HCT116 (cell line): ENCODE results near the gene TAMALIN. TPM values are rescaled to one million over a fixed set of nuclear protein-coding genes. Genes with fewer than 3 reads are reported as not detected.

Source experiments
- ATAC-seq: fragments of 200-7000 bp; cut with Tn5 transposase; 2 replicates; pipeline ENCODE4 v1.9.1; 2020; ENCODE audit warnings: mild to moderate bottlenecking, moderate library complexity
- BruUV-seq: library from RNA; stranded (reverse); fragments of 400-500 nt; replicated peaks from 2 replicates; lab custom pipeline; 2021; lab: Mats Ljungman, UMichigan
- CTCF ChIA-PET: fragments of 300-600 bp; sonication (Branson Sonifier 250); formaldehyde crosslinking; loops from one replicate; lab custom pipeline; 2021; ENCODE audit warnings: antibody characterized with exemption; lab: Charles Lee
- POLR2A ChIA-PET: fragments of 300-600, 350-600 bp; sonication (Branson Sonifier 250); formaldehyde crosslinking; loops from one replicate; lab custom pipeline; 2021; ENCODE audit warnings: antibody characterized with exemption; lab: Charles Lee
- RAD21 ChIA-PET, 2 experiments: fragments of 300-600 bp; sonication (Branson Sonifier 250); formaldehyde crosslinking; loops; one replicate each; lab custom pipeline; 2023; ENCODE audit warnings: low total read pairs in 2 of 2; ENCODE audit not compliant: uncharacterized antibody in 2 of 2, unreplicated experiment in 2 of 2, low non-redundant PET in 1 of 2; lab: Charles Lee
- DNase-seq: peaks from one replicate; pipeline ENCODE4 v3.0.0-alpha.2; 2010; ENCODE audit warnings: low read depth, low spot score
- H2AFZ ChIP-seq: fragments of 200-600 bp; shearing (Covaris generic), sonication (generic); 2 replicates; pipeline ENCODE4 v1.6.1; 2017; ENCODE audit warnings: low read depth, mixed run types, mixed read lengths, antibody characterized with exemption, low read length; ENCODE audit not compliant: poor library complexity, severe bottlenecking
- H3K27ac ChIP-seq: 2 replicates; pipeline ENCODE4 v1.5.1; 2012; ENCODE audit warnings: low read depth, low read length
- H3K27me3 ChIP-seq: fragments of 200-600 bp; sonication (generic); 2 replicates; pipeline ENCODE4 v1.6.1; 2016; ENCODE audit warnings: mixed run types, low read length, mixed read lengths; ENCODE audit not compliant: insufficient read depth
- H3K36me3 ChIP-seq, 2 experiments: fragments of 200-500 bp in 1 of 2; fragments of 200-600 bp in 1 of 2; sonication (Bioruptor generic) in 1 of 2; sonication (generic) in 1 of 2; 2 replicates each; pipeline versions ENCODE4 v1.5.1 to v1.6.1; 2014 to 2016; ENCODE audit warnings: low read length in 2 of 2, inconsistent platforms in 1 of 2, mixed read lengths in 1 of 2, mixed run types in 1 of 2; ENCODE audit not compliant: insufficient read depth in 2 of 2, control insufficient read depth in 1 of 2
- H3K4me1 ChIP-seq, 2 experiments: fragments of 200-600 bp in 1 of 2; sonication (generic) in 1 of 2; 2 replicates each; pipeline versions ENCODE4 v1.5.1 to v1.6.1; 2012 to 2017; ENCODE audit warnings: low read length in 2 of 2, inconsistent platforms in 1 of 2, mild to moderate bottlenecking in 1 of 2, mixed read lengths in 1 of 2, mixed run types in 1 of 2, moderate library complexity in 1 of 2; ENCODE audit not compliant: insufficient read depth in 2 of 2, control insufficient read depth in 1 of 2
- H3K4me2 ChIP-seq: fragments of 200-600 bp; sonication (generic); 2 replicates; pipeline ENCODE4 v1.6.1; 2017; ENCODE audit warnings: mixed run types, low read length, mixed read lengths
- H3K4me3 ChIP-seq, 2 experiments: fragments of 200-600 bp in 1 of 2; sonication (generic) in 1 of 2; replicated peaks in 1 of 2; 2 replicates each; pipeline ENCODE4 v1.5.1; 2011 to 2016; ENCODE audit warnings: low read length in 2 of 2, control low read depth in 1 of 2, low read depth in 1 of 2, mild to moderate bottlenecking in 1 of 2, mixed read lengths in 1 of 2, mixed run types in 1 of 2
- H3K79me2 ChIP-seq: fragments of 200-600 bp; sonication (generic); 2 replicates; pipeline ENCODE4 v1.6.1; 2017; ENCODE audit warnings: mild to moderate bottlenecking, mixed run types, low read length, moderate library complexity, mixed read lengths; ENCODE audit not compliant: insufficient read depth
- H3K9ac ChIP-seq: fragments of 200-600 bp; sonication (generic); 2 replicates; pipeline ENCODE4 v1.6.1; 2016; ENCODE audit warnings: low read length, mixed read lengths
- H3K9me2 ChIP-seq: fragments of 200-600 bp; sonication (generic), shearing (Covaris generic); 2 replicates; pipeline ENCODE4 v1.6.1; 2017; ENCODE audit warnings: mixed run types, mild to moderate bottlenecking, moderate library complexity; ENCODE audit not compliant: insufficient read depth
- H3K9me3 ChIP-seq, 2 experiments: fragments of 200-500 bp in 1 of 2; fragments of 200-600 bp in 1 of 2; sonication (Bioruptor generic) in 1 of 2; sonication (generic) in 1 of 2; 2 replicates each; pipeline ENCODE4 v1.6.1; 2014 to 2017; ENCODE audit warnings: low read length in 2 of 2, mixed read lengths in 2 of 2, inconsistent platforms in 1 of 2, low read depth in 1 of 2, mild to moderate bottlenecking in 1 of 2, mixed run types in 1 of 2, moderate library complexity in 1 of 2; ENCODE audit not compliant: control insufficient read depth in 1 of 2, insufficient read depth in 1 of 2
- H4K20me1 ChIP-seq: fragments of 200-600 bp; sonication (generic), shearing (Covaris generic); 2 replicates; pipeline ENCODE4 v1.6.1; 2017; ENCODE audit warnings: mixed run types, mild to moderate bottlenecking, moderate library complexity; ENCODE audit not compliant: insufficient read depth
- CEBPB ChIP-seq: IDR thresholded peaks from 2 replicates; pipeline ENCODE4 v1.6.1; 2012; ENCODE audit warnings: low read depth
- EGR1 ChIP-seq: IDR thresholded peaks from 2 replicates; pipeline ENCODE4 v1.6.1; 2012; ENCODE audit warnings: low read depth
- ELF1 ChIP-seq: IDR thresholded peaks from 2 replicates; pipeline ENCODE4 v1.6.1; 2012; ENCODE audit warnings: low read depth, borderline replicate concordance
- EZH2phosphoT487 ChIP-seq: fragments of 200-600 bp; IDR thresholded peaks from 2 replicates; pipeline ENCODE4 v1.6.1; 2018; ENCODE audit warnings: antibody characterized with exemption, borderline replicate concordance
- JUND ChIP-seq: IDR thresholded peaks from 2 replicates; pipeline ENCODE4 v1.6.1; 2012
- POLR2A ChIP-seq: IDR thresholded peaks from 2 replicates; pipeline ENCODE4 v1.7.0; 2011; ENCODE audit warnings: borderline replicate concordance; ENCODE audit not compliant: insufficient read depth, insufficient read length; ENCODE audit errors: extremely low read depth
- POLR2AphosphoS5 ChIP-seq: IDR thresholded peaks from 2 replicates; pipeline ENCODE4 v1.6.1; 2011; ENCODE audit warnings: mild to moderate bottlenecking, low read depth, low read length, moderate library complexity
- RAD21 ChIP-seq: IDR thresholded peaks from 2 replicates; pipeline ENCODE4 v1.6.1; 2012; ENCODE audit warnings: low read depth, mild to moderate bottlenecking
- REST ChIP-seq: IDR thresholded peaks from 2 replicates; pipeline ENCODE4 v1.6.1; 2012; ENCODE audit warnings: low read depth
- TCF7L2 ChIP-seq: IDR thresholded peaks from 2 replicates; pipeline ENCODE4 v1.7.0; 2011; ENCODE audit warnings: borderline replicate concordance, inconsistent platforms; ENCODE audit not compliant: insufficient read depth, insufficient read length; ENCODE audit errors: extremely low read depth
- ZNF274 ChIP-seq: fragments of 200-500 bp; sonication (Bioruptor generic); IDR thresholded peaks from 2 replicates; pipeline ENCODE4 v1.6.1; 2014; ENCODE audit warnings: mild to moderate bottlenecking, low read depth, low read length, inconsistent platforms
- intact Hi-C: fragments of 100-400 bp; cut with micrococcal nuclease; formaldehyde crosslinking; loops from 2 replicates; pipeline ENCODE4 v1.10.0; 2022
- total RNA-seq: library from RNA; stranded (reverse); gene quantifications from one replicate; pipeline ENCODE4 v1.2.1, GENCODE V29; 2021; ENCODE audit not compliant: unreplicated experiment
- TF ChIP-seq, protein P1 (sequence below): IDR thresholded peaks from 2 replicates; pipeline ENCODE4 v1.6.1; 2011; ENCODE audit warnings: mild to moderate bottlenecking, low read length, moderate library complexity; ENCODE audit not compliant: insufficient replicate concordance; ENCODE audit errors: extremely low read depth

Gene TAMALIN
- total RNA-seq, 1 experiment from 2014 or later, result 1.1 TPM

DNA sequence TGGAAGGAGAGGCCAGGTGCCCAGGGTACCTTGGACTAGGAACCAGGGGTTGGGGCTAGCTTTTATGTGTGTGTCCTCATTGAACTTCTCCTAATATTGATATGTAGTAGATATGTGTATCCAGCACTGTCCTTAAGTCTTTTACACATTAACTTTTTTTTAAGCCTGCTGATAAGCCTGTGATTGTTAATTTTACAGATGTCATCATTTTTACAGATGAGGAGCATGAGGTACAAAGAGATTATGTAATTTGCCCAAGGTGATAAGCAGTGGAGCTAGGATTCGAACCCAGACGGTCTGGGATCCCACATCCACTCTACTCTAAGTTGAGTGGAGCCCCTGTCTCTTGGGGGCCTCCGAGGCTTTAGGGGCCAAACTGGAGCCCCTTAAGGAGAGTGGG lies 34.3 kb downstream of the TAMALIN start:
- Histone ChIP-seq H3K79me2 (peaks cover 26% of the 10 kb centered on the region), H3K9ac (no peak overlapping the region), H3K27me3 (no peaks in the 10 kb centered on the region)
- no peak for ATAC-seq
- no TSS peak for BruUV-seq
- TF ChIP-seq REST (no peak), JUND (no peak), ZNF274 (no peak), POLR2AphosphoS5 (no peak), RAD21 (no peak), POLR2A (no peak), CEBPB (no peak), TCF7L2 (no peak), EGR1 (no peak), EZH2phosphoT487 (no peak), ELF1 (no peak)
- TF ChIP-seq, protein P1, sequence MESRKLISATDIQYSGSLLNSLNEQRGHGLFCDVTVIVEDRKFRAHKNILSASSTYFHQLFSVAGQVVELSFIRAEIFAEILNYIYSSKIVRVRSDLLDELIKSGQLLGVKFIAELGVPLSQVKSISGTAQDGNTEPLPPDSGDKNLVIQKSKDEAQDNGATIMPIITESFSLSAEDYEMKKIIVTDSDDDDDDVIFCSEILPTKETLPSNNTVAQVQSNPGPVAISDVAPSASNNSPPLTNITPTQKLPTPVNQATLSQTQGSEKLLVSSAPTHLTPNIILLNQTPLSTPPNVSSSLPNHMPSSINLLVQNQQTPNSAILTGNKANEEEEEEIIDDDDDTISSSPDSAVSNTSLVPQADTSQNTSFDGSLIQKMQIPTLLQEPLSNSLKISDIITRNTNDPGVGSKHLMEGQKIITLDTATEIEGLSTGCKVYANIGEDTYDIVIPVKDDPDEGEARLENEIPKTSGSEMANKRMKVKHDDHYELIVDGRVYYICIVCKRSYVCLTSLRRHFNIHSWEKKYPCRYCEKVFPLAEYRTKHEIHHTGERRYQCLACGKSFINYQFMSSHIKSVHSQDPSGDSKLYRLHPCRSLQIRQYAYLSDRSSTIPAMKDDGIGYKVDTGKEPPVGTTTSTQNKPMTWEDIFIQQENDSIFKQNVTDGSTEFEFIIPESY, result no peak
- TF ChIP-seq, all 23 proteins: peak for 0
- Histone ChIP-seq H3K36me3 (no peaks in the 10 kb centered on the region), H4K20me1 (no peaks in the 10 kb centered on the region), H3K4me1 (peaks cover 6 to 28% of the 10 kb centered on the region in 2 experiments), H3K27ac (no peak overlapping the region), H3K9me3 (no peaks in the 10 kb centered on the region), H2AFZ (no peak overlapping the region), H3K4me2 (no peak overlapping the region), H3K9me2 (no peaks in the 10 kb centered on the region), H3K4me3 (no peak overlapping the region)
- ChIA-PET POLR2A (interaction anchor here (1.1 kb wide), 1 partner anchor 10 kb away, joined by 6 read pairs; the partner anchor contains the start of gene NR4A1), RAD21 (no interaction called here), CTCF (interaction anchor here (1.0 kb wide), 1 partner anchor 8 kb away, joined by 3 read pairs; no protein-coding TSS in a partner anchor)
- DNase-seq, result no peak
- intact Hi-C loops, result no loop called here
